CD4-positive, alpha-beta T cell treated with Interleukin-6 for 4 hours (primary cell): Measurements from ENCODE around the gene TSACC.

ENCODE experiments used
- DNase-seq: peaks from one replicate; pipeline ENCODE4 v3.0.0-alpha.2; 2020; ENCODE audit warnings: mixed read lengths

TSACC gene

GRCh38 chr1:156394835-156395461 lies 56.6 kb downstream of the TSACC start:
- DNase-seq: no peak
